ENCODE results near the gene PPP1R12C. TPM values are rescaled to one million over a fixed set of nuclear protein-coding genes. Genes with fewer than 3 reads are reported as not detected.
"Not testable (repeated sequence)": the region's sequence is repeated elsewhere in the genome, so short reads cannot be mapped to it uniquely, and the experiment has no call there.

Gene PPP1R12C
- total RNA-seq (2014; rRNA removed; shearing (Covaris generic); ENCODE audit: low replicate concordance), result 40.3 and 63.4 TPM in 2 replicates

- in situ Hi-C loops (cut with HindIII; ENCODE audit: low pct_unique_long_range_greater_than_20kb, low sequenced_read_pairs), result no loop called here
Measured at GRCh38 chr19:55116859-55117662, at the start of gene PPP1R12C. PPP1R12C (minus strand) TSS chr19:55117637; CDS start chr19:55117543, 94 bp downstream.

GRCh38 chr19:55166530-55167268, 49.3 kb upstream of the PPP1R12C start, which contains the start of gene DNAAF3:
DNAAF3 (minus strand) TSS chr19:55166613; CDS start chr19:55166413, 200 bp downstream.
- peak; percentile 98 for DNase-seq (ENCODE audit: low read depth)
- in situ Hi-C loops (cut with HindIII; ENCODE audit: low pct_unique_long_range_greater_than_20kb, low sequenced_read_pairs), result no loop called here

More at GRCh38 chr19:55116859-55117662, at the start of gene PPP1R12C:
- peak; percentile 22 for DNase-seq (ENCODE audit: low read depth)

DNA sequence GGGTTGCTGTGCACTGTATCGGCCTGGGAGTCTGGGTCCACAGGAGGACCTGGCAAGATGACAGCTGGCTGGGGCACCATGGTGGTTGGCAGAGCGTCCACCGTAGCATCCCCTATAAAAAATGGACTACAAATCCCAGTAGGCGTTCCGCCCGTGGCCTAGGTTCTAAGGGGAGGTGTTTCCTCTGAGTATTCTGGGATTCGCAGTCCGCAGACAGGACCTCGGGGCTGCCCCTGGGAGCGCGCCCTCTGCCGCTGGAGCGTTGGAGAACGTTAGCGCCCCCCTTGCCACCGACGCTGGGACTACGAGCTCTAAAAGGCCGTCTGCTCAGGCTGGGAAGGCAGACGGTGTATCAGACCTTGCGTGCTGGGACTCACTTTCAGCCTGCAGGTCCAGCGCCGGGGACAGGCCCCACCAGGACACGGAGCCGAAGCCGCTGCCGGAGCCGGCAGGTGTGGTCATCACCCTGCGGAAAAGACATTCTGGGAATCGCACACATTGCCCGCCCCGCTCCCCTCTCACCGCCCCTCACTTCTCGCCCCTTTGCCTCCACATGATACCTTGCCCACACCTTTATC, 48.6 kb upstream of the PPP1R12C start:
- in situ Hi-C loops (cut with HindIII; ENCODE audit: low pct_unique_long_range_greater_than_20kb, low sequenced_read_pairs), result no loop called here
- DNase-seq (ENCODE audit: low read depth), result peak; percentile 86

DNA sequence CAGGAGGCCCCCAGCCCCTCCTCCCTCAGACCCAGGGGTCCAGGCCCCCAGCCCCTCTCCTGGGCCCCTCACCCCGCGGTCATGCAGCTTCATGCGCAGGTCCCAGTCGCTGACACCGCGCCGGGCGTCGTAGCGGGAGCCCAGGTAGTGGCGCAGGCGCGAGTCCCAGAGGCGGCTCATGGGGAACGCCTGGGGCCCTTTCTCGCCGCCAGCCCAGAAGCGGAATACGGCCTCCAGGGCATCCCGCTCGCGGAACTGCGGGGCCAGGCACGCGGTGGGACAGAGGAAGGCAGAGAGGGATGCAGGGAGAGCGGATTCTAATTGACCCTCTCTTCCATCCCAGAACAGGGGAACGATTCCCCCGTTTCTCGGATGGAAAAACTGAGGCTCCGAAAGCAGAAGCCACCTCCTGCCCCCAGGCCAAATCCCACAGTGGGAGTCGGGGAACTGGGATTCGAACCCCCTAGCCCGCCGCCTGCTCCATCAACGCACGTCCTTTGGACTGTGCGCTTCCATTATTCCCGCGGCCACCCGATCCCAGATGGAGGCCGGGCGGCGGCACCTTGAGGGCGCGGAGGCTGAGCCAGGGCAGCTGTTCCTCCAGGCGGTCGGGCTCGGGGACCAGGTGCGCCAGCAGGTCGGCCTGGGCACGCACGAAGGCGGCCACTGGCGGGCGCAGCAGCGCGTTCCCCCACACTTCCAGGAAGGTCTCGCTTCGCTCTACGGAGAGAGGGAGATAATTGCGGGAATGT, 44.3 kb upstream of the PPP1R12C start:
- DNase-seq (ENCODE audit: low read depth), result no peak
- in situ Hi-C loops (cut with HindIII; ENCODE audit: low pct_unique_long_range_greater_than_20kb, low sequenced_read_pairs), result no loop called here

- in situ Hi-C loops (cut with HindIII; ENCODE audit: low pct_unique_long_range_greater_than_20kb, low sequenced_read_pairs), result no loop called here
- no peak for DNase-seq (ENCODE audit: low read depth)
Measured at GRCh38 chr19:55160986-55161365, 43.5 kb upstream of the PPP1R12C start.

DNA sequence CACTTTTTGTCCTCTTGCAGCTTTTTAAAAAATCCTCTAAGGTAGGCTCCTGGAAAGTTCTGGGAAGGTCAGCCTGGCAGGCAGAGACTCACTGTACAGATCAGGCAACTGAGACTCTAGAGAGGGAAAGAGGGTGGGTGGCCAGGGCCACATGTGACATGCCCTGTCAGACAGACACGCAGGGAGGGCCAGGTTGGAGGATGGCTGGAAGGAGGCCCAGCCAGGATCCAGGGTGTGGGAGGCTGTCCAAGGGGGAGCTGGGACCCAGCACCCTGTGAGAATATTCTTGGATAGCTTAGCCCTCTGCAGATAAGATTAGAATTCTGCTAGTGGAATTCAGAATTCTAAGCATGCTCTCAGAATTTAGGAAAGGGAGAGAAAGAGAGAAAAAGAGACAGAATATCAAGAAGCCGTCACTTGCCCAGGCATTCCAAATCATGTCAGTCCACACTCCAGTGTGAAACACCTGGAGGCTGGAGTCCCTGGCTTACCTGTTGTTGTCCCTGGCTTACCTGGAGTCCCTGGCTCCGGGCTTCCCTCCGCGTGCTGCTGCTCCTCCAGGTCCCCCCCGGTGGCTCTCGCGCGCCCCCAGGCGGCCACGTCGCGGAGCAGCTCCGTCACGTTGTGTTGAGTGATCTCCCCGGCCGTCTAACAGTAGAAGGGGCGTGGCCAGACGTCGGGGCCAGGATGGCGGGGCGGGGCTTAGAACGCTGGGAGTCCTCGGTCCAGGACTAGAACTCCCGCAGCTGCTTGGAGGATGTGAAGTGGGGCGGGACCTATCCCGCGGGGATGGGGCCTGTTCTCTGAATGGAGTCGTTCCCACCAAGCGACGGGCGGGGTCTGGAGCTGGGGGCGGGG, 42.9 kb upstream of the PPP1R12C start:
- in situ Hi-C loops (cut with HindIII; ENCODE audit: low pct_unique_long_range_greater_than_20kb, low sequenced_read_pairs), result no loop called here
- DNase-seq (ENCODE audit: low read depth), result peak; percentile 94

DNA sequence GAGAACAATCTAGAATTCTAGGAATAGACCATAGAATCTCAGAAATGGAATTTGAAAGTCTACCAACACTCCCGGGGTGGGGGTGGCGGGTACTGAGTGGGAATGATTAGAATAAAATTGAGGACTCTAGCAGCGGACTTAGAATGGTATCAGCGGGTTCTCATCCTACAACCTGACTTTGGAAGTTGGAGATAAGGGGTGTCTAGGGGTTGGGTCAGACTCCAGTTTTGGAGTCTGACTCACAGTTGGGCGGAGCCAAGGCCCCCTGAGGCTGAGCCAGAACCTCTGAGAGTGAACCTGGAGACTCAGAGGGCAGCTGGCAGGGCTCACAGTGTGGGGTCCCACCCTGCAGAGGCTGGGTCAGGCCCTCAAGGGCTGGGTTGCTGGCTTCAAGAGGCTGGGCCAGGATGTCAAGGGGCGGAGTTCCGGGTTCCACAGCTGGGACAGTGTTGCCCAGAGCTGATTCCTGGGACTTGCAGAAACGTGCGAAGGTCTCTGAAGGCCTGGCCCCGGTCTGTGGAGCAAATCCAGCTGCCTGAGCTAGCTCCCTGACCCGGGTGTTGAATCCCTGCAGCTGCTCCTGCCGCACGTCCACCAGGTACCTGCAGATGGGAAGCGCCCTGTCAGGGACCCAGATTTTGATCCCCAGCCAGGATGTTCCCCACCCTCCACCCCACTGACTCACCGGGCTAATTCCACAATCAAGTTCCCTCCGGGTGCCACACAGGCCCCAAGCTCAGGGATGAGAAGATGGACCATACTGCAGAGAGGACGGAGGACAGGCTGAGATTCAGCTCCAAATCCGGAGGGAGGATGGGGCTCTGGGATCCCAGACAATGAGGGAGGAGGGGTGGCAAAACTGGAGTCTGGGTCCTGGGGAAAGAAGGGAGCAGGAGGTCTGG, 41.7 kb upstream of the PPP1R12C start:
- no peak for DNase-seq (ENCODE audit: low read depth)
- in situ Hi-C loops (cut with HindIII; ENCODE audit: low pct_unique_long_range_greater_than_20kb, low sequenced_read_pairs), result no loop called here

GRCh38 chr19:55158423-55158822, 41.0 kb upstream of the PPP1R12C start:
- in situ Hi-C loops (cut with HindIII; ENCODE audit: low pct_unique_long_range_greater_than_20kb, low sequenced_read_pairs), result no loop called here
- DNase-seq (ENCODE audit: low read depth), result no peak

DNA sequence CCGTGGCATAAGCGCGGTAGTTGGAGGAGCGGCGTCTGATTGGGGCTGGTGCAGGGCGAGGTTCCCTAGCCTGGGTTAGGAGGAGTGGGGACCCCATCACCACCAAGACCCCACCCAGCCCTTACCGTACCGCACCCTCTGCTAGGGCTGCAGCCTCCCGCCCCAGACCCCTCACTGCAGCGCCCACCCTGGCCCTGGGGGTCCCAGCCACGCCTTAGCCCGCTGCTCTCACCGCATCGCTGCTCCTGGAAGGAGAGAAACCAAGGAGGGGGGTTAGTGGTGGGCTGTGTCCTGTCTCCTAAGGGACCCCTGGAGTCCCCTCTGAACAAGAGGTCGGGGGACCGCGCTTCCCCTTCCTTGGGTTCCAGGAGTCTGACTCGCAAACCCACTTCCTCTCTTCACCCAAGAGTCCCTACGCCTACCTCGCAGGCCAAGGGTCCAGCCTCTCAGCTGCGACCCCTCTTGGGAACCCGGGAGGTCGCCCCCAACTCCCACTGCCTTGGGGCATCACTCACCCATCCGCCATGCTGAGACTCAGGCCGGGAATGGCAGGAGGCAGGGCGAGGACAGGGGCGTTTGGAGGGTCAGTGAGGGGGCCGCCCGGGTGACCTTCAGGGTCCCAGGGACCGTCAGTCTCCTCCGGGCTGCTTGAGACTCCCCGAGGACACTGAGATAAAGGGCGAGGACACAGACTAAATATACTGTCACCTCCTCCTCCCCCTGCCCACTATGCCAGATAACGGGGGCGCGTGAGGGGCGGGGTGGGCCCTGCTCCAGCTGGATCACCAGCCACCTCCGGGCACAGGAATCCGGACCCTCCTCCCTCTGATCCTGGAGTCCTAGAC, 39.8 kb upstream of the PPP1R12C start, which contains the start of gene TNNI3:
TSS of gene TNNI3 (minus strand) at position 669 of the 845 bp plus-strand sequence. CDS start at position 526, 143 bp downstream.
- DNase-seq (ENCODE audit: low read depth), result no peak
- in situ Hi-C loops (cut with HindIII; ENCODE audit: low pct_unique_long_range_greater_than_20kb, low sequenced_read_pairs), result no loop called here

DNA sequence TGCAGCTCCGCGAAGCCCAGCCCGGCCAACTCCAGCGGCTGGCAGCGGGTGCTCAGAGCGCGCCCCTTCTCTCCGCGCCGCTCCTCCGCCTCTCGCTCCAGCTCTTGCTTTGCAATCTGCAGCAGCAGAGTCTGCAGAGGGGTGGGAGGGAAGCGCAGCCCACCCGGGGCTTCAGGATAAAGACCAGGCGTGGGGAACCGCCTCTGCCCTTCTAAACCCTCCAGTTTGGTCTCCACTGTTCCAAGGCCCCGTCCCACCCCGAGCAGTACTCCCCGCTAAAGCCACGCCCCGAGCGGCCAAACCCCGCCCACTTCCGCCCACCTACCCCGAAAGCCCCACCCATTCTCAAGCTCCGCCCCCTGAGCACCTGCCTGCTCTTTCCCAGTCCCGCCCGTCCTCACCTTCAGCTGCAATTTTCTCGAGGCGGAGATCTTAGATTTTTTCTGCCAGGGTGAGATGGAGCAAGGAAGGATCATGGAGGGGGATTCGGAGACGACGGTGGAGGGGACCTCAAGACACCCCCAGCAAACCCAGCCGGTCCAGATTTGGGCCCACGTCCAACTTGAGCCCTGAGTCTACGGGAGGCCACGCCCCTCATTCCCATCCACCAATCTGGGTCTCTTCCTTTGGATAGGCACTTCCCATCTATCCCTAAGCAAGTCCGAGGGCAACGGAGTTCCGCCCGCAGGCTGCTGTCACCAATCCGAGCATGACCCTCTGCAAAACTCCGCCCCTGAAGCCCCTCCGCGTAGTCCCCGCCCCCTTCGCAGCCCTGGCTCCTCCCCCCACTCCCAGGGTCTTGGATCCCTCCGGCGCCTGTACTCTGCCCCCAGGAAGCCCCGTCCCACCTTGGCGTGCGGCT, 39.0 kb upstream of the PPP1R12C start:
- no peak for DNase-seq (ENCODE audit: low read depth)
- in situ Hi-C loops (cut with HindIII; ENCODE audit: low pct_unique_long_range_greater_than_20kb, low sequenced_read_pairs), result no loop called here

- DNase-seq (ENCODE audit: low read depth); in situ Hi-C loops (cut with HindIII; ENCODE audit: low pct_unique_long_range_greater_than_20kb, low sequenced_read_pairs): not testable (repeated sequence)
Measured at GRCh38 chr19:55155784-55156183, 38.3 kb upstream of the PPP1R12C start.

DNA sequence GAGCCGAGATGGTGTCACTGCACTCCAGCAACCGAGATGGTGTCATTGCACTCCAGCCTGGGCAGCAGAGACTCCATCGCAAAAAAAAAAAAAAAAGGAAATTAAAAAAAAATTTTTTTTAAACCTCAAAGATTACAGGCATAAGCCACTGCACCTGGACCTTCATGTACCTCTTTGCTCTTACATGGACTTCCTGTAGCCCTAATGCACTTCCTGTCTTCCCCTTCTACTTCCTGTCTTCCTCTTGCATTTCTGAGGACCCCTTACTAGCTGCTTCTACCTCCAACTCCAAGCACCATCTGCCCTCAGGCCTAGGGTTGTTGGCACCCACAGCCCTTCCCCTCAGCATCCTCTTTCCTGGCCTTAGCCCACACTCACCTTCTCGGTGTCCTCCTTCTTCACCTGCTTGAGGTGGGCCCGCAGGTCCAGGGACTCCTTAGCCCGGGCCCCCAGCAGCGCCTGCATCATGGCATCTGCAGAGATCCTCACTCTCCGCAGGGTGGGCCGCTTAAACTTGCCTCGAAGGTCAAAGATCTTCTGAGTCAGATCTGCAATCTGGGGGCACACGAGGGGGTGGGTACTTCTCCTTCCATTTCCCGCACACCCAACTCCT, 36.3 kb upstream of the PPP1R12C start:
- in situ Hi-C loops (cut with HindIII; ENCODE audit: low pct_unique_long_range_greater_than_20kb, low sequenced_read_pairs), result no loop called here
- DNase-seq (ENCODE audit: low read depth), result no peak

DNA sequence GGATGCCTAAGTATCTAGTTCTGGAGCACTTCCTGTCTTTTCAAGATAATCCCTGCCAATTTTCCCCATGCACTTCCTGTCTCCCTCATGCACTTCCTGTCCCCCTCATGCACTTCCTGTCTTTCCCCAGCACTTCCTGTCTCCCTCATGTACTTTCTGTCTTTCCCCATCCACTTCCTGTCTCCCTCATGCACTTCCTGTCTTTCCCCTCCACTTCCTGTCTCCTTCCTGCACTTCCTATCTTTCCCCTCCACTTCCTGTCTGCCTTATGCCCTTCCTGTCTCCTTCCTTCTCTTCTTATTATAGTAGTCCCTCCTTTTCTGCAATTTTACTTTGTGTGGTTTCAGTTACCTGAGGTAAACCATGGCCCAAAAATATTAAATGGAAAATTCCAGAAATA, 34.6 kb upstream of the PPP1R12C start:
- no peak for DNase-seq (ENCODE audit: low read depth)
- in situ Hi-C loops (cut with HindIII; ENCODE audit: low pct_unique_long_range_greater_than_20kb, low sequenced_read_pairs), result no loop called here
